SHP77 (cell line): ENCODE data around the gene CDKL4.
"Not testable (repeated sequence)": the region's sequence is repeated elsewhere in the genome, so short reads cannot be mapped to it uniquely, and the experiment has no call there.

Experiments used
- DNase-seq, 2 experiments: peaks; one replicate each; lab custom pipeline; 2025; lab: John Stamatoyannopoulos, UW

Gene CDKL4

GRCh38 chr2:39141334-39142271, 102.2 kb downstream of the CDKL4 start:
- no peak for DNase-seq

GRCh38 chr2:39140948-39141333, 102.8 kb downstream of the CDKL4 start:
- DNase-seq, result not testable (repeated sequence)

GRCh38 chr2:39140322-39140847, 103.4 kb downstream of the CDKL4 start:
- DNase-seq, result no peak

GRCh38 chr2:39139511-39140237, 104.1 kb downstream of the CDKL4 start:
- DNase-seq, result no peak

- no peak for DNase-seq
These were observed 104.9 kb downstream of the CDKL4 start for GRCh38 chr2:39138837-39139211.

GRCh38 chr2:39138187-39138836, 105.5 kb downstream of the CDKL4 start:
- not testable (repeated sequence) for DNase-seq

- no peak for DNase-seq
These were observed 107.0 kb downstream of the CDKL4 start for GRCh38 chr2:39136799-39137198.

GRCh38 chr2:39135690-39136259, 108.0 kb downstream of the CDKL4 start:
- no peak for DNase-seq

- no peak for DNase-seq
These were observed 110.4 kb downstream of the CDKL4 start for GRCh38 chr2:39133215-39133851.

- no peak for DNase-seq
These were observed 114.8 kb downstream of the CDKL4 start for GRCh38 chr2:39128919-39129391.

- no peak for DNase-seq
These were observed 115.8 kb downstream of the CDKL4 start for GRCh38 chr2:39127973-39128372.
